Temporal lobe (tissue), 2 donors: ENCODE data around the gene NOL12. TPM values are rescaled to one million over a fixed set of nuclear protein-coding genes. Genes with fewer than 3 reads are reported as not detected.

Experiments
- small RNA-seq: library from RNA; depleted of rRNA; stranded (forward); fragments of <200 nt; gene quantifications from one replicate; pipeline ENCODE3, GENCODE V24; 2014; ENCODE audit warnings: low replicate concordance
- total RNA-seq: library from RNA; depleted of rRNA; stranded (reverse); fragments of >200 nt; gene quantifications from one replicate; pipeline ENCODE4 v1.2.3, GENCODE V29; 2014

Gene NOL12
- total RNA-seq, 1 donor from 2014 or later, result 14.8 TPM

Small RNA genes within 50 kb of the gene (small RNA-seq; reads per million reads assigned to genes)
- not detected for gene RN7SL385P

Other genes with a start within 250 kb of the NOL12 start
- gene MFNG, start 200.0 kb upstream of the NOL12 start, total RNA-seq, result 1.5 TPM
- gene CARD10, start 166.9 kb upstream of the NOL12 start, total RNA-seq, result 4.7 TPM
- 3.4 TPM for gene CDC42EP1, start 125.9 kb upstream of the NOL12 start, total RNA-seq
- not detected for gene LGALS2, start 106.3 kb upstream of the NOL12 start, total RNA-seq
- gene GGA1, start 77.5 kb upstream of the NOL12 start, total RNA-seq, result 27.5 TPM
- 0.49 TPM for gene SH3BP1, start 46.7 kb upstream of the NOL12 start, total RNA-seq
- 36.1 TPM for gene PDXP, start 27.6 kb upstream of the NOL12 start, total RNA-seq
- 70.3 TPM for gene LGALS1, start 10.7 kb upstream of the NOL12 start, total RNA-seq
- 22.6 TPM for gene TRIOBP, start 10.7 kb downstream of the NOL12 start, total RNA-seq
- gene GCAT, start 121.6 kb downstream of the NOL12 start, total RNA-seq, result 4.7 TPM
- not detected for gene GALR3, start 137.0 kb downstream of the NOL12 start, total RNA-seq
- gene ANKRD54, start 158.0 kb downstream of the NOL12 start, total RNA-seq, result 16.0 TPM
- 467 TPM for gene EIF3L, start 163.1 kb downstream of the NOL12 start, total RNA-seq
- gene MICALL1, start 220.0 kb downstream of the NOL12 start, total RNA-seq, result 21.4 TPM